ENCODE data around the gene TRPC4AP.

- TF ChIP-seq, protein P1, sequence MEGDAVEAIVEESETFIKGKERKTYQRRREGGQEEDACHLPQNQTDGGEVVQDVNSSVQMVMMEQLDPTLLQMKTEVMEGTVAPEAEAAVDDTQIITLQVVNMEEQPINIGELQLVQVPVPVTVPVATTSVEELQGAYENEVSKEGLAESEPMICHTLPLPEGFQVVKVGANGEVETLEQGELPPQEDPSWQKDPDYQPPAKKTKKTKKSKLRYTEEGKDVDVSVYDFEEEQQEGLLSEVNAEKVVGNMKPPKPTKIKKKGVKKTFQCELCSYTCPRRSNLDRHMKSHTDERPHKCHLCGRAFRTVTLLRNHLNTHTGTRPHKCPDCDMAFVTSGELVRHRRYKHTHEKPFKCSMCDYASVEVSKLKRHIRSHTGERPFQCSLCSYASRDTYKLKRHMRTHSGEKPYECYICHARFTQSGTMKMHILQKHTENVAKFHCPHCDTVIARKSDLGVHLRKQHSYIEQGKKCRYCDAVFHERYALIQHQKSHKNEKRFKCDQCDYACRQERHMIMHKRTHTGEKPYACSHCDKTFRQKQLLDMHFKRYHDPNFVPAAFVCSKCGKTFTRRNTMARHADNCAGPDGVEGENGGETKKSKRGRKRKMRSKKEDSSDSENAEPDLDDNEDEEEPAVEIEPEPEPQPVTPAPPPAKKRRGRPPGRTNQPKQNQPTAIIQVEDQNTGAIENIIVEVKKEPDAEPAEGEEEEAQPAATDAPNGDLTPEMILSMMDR (IDR thresholded peaks at IDR 0.05) = no peak
- TF ChIP-seq POLR2A (IDR thresholded peaks at IDR 0.05) = no peak
- TF ChIP-seq POLR2AphosphoS5 (IDR thresholded peaks at IDR 0.05) = no peak
Measured at GRCh38 chr20:35006009-35006408, 86.6 kb downstream of the TRPC4AP start.

Measured in transverse colon (tissue), 4 donors.